Measurements from ENCODE around the gene BAHCC1. TPM values are rescaled to one million over a fixed set of nuclear protein-coding genes. Genes with fewer than 3 reads are reported as not detected.

BAHCC1 gene
- total and polyA plus RNA-seq, 9 of the 15 experiments (the other 6 are each of a cell fraction or from before 2014, with no cell fraction given), result 0.14 to 26.9 (median 5.0) TPM

DNA sequence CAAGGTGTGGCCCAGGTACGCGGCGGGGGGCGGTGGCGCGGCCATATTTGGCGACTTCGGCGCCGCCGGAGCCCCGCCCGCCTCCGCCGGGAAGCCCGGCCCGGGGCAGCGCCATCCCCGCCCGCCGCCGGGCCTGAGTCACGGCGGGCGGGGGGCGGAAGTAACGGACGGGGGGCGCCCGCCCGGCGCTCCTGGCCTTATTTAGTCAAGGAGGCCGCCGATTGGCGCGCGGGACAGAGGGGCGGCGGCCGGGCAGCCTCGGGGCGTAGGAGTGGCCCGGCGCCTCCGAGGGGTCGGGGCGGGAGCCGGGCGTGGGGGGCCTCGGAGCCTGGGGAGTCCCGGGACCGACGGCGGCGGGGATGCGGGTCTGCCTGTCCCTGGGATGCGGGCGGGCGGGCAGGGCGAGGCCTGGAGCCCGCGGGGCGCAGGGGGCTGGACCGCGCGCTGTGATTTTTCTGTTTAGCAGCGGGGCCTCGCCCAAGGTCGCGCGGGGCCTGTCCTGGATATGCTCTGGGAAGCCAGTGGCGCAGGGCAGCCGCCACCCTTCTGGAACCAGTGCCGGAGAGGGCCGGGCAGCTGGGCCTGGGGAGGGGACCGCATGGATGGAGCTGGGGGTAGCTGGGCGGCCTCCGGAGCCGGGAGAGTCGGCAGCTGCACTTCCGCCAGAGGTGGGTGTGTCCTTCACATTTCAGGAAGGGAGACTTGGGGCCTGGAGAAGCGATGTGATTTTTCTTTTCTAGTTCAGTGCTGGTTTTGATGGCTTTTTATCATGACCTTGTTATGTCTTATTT lies 119.7 kb downstream of the BAHCC1 start (continued):
- TF ChIP-seq, protein P1, sequence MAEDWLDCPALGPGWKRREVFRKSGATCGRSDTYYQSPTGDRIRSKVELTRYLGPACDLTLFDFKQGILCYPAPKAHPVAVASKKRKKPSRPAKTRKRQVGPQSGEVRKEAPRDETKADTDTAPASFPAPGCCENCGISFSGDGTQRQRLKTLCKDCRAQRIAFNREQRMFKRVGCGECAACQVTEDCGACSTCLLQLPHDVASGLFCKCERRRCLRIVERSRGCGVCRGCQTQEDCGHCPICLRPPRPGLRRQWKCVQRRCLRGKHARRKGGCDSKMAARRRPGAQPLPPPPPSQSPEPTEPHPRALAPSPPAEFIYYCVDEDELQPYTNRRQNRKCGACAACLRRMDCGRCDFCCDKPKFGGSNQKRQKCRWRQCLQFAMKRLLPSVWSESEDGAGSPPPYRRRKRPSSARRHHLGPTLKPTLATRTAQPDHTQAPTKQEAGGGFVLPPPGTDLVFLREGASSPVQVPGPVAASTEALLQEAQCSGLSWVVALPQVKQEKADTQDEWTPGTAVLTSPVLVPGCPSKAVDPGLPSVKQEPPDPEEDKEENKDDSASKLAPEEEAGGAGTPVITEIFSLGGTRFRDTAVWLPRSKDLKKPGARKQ (CRISPR knock-in tag; IDR thresholded peaks at IDR 0.05), result no peak
- TF ChIP-seq SAFB (IDR thresholded peaks at IDR 0.05; ENCODE audit: borderline replicate concordance, low read depth, low read length) (no peak), ZNF184 (CRISPR knock-in tag; IDR thresholded peaks at IDR 0.05) (no peak), ZNF140 (CRISPR knock-in tag; IDR thresholded peaks at IDR 0.05) (no peak), ZFX (CRISPR knock-in tag; IDR thresholded peaks at IDR 0.05) (peak; percentile 46), MYBL2 (IDR thresholded peaks at IDR 0.05; ENCODE audit: low read depth) (no peak), MYBL2 (CRISPR knock-in tag; IDR thresholded peaks at IDR 0.05; ENCODE audit: borderline replicate concordance) (no peak), TRIM24 (IDR thresholded peaks at IDR 0.05) (no peak), RNF2 (IDR thresholded peaks at IDR 0.05) (no peak), THRAP3 (IDR thresholded peaks at IDR 0.05; ENCODE audit: borderline replicate concordance) (no peak), ZNF644 (tag; IDR thresholded peaks at IDR 0.05; ENCODE audit: low read depth) (no peak), TARDBP (IDR thresholded peaks at IDR 0.05) (no peak)
- TF ChIP-seq, protein P2, sequence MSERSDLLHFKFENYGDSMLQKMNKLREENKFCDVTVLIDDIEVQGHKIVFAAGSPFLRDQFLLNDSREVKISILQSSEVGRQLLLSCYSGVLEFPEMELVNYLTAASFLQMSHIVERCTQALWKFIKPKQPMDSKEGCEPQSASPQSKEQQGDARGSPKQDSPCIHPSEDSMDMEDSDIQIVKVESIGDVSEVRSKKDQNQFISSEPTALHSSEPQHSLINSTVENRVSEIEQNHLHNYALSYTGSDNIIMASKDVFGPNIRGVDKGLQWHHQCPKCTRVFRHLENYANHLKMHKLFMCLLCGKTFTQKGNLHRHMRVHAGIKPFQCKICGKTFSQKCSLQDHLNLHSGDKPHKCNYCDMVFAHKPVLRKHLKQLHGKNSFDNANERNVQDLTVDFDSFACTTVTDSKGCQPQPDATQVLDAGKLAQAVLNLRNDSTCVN (CRISPR knock-in tag; IDR thresholded peaks at IDR 0.05), result no peak
- TF ChIP-seq, protein P3, sequence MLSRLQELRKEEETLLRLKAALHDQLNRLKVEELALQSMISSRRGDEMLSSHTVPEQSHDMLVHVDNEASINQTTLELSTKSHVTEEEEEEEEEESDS (CRISPR knock-in tag; IDR thresholded peaks at IDR 0.05), result no peak
- TF ChIP-seq, protein P4, sequence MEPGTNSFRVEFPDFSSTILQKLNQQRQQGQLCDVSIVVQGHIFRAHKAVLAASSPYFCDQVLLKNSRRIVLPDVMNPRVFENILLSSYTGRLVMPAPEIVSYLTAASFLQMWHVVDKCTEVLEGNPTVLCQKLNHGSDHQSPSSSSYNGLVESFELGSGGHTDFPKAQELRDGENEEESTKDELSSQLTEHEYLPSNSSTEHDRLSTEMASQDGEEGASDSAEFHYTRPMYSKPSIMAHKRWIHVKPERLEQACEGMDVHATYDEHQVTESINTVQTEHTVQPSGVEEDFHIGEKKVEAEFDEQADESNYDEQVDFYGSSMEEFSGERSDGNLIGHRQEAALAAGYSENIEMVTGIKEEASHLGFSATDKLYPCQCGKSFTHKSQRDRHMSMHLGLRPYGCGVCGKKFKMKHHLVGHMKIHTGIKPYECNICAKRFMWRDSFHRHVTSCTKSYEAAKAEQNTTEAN (CRISPR knock-in tag; IDR thresholded peaks at IDR 0.05), result no peak
- TF ChIP-seq, protein P5, sequence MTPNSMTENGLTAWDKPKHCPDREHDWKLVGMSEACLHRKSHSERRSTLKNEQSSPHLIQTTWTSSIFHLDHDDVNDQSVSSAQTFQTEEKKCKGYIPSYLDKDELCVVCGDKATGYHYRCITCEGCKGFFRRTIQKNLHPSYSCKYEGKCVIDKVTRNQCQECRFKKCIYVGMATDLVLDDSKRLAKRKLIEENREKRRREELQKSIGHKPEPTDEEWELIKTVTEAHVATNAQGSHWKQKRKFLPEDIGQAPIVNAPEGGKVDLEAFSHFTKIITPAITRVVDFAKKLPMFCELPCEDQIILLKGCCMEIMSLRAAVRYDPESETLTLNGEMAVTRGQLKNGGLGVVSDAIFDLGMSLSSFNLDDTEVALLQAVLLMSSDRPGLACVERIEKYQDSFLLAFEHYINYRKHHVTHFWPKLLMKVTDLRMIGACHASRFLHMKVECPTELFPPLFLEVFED (CRISPR knock-in tag; conservative IDR thresholded peaks at IDR 0.05), result no peak
- TF ChIP-seq, protein P6, sequence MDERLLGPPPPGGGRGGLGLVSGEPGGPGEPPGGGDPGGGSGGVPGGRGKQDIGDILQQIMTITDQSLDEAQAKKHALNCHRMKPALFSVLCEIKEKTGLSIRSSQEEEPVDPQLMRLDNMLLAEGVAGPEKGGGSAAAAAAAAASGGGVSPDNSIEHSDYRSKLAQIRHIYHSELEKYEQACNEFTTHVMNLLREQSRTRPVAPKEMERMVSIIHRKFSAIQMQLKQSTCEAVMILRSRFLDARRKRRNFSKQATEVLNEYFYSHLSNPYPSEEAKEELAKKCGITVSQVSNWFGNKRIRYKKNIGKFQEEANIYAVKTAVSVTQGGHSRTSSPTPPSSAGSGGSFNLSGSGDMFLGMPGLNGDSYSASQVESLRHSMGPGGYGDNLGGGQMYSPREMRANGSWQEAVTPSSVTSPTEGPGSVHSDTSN (CRISPR knock-in tag; IDR thresholded peaks at IDR 0.05; ENCODE audit: low read depth), result no peak
- TF ChIP-seq, protein P6 (tag; conservative IDR thresholded peaks at IDR 0.05; ENCODE audit: low read depth), result no peak
- TF ChIP-seq, protein P7, sequence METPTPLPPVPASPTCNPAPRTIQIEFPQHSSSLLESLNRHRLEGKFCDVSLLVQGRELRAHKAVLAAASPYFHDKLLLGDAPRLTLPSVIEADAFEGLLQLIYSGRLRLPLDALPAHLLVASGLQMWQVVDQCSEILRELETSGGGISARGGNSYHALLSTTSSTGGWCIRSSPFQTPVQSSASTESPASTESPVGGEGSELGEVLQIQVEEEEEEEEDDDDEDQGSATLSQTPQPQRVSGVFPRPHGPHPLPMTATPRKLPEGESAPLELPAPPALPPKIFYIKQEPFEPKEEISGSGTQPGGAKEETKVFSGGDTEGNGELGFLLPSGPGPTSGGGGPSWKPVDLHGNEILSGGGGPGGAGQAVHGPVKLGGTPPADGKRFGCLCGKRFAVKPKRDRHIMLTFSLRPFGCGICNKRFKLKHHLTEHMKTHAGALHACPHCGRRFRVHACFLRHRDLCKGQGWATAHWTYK (CRISPR knock-in tag; IDR thresholded peaks at IDR 0.05), result no peak
